Rectal smooth muscle tissue (tissue), 1 donor: ENCODE measurements around the gene AKT1S1.
"Not testable (repeated sequence)": the region's sequence is repeated elsewhere in the genome, so short reads cannot be mapped to it uniquely, and the experiment has no call there.

Source experiments
- H3K27ac ChIP-seq: one replicate; pipeline ENCODE4 v1.7.0; 2013; ENCODE audit warnings: low read depth, low read length, inconsistent platforms
- H3K27me3 ChIP-seq: one replicate; pipeline ENCODE4 v1.7.0; 2013; ENCODE audit warnings: low read length; ENCODE audit not compliant: control insufficient read depth, insufficient read depth
- H3K36me3 ChIP-seq: one replicate; pipeline ENCODE4 v1.7.0; 2013; ENCODE audit warnings: low read length; ENCODE audit not compliant: control insufficient read depth, insufficient read depth
- H3K4me1 ChIP-seq: one replicate; pipeline ENCODE4 v1.7.0; 2013; ENCODE audit warnings: low read length; ENCODE audit not compliant: control insufficient read depth, insufficient read depth
- H3K4me3 ChIP-seq: one replicate; pipeline ENCODE4 v1.7.0; 2013; ENCODE audit warnings: low read length
- H3K9ac ChIP-seq: one replicate; pipeline ENCODE4 v1.7.0; 2013; ENCODE audit warnings: low read length

The AKT1S1 gene

DNA sequence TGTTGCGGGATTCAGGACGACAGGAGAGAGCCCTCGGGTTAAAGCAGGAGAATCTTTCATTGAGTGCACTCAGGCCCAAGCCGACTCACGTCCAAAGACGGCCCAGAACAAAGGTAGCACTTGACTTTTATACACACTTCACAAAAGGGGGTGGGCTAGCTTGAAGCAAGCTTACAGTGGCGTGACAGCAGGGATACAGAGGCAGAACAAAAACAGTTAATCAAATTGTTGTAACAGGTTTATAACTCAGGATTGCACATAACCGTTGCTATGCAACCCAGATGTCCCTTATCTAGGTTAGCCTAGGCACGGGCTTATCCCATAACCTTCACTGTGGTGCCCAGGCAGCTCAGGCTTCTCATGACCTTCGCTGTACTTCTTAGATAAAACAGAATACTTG lies 57.0 kb downstream of the AKT1S1 start:
- H3K27me3 ChIP-seq: no peaks in the 10 kb centered on the region
- H3K4me1 ChIP-seq: peaks cover 3% of the 10 kb centered on the region
- no peak overlapping the region for H3K4me3 ChIP-seq
- no peak overlapping the region for H3K9ac ChIP-seq
- H3K27ac ChIP-seq: no peak overlapping the region
- peaks cover 3% of the 10 kb centered on the region for H3K36me3 ChIP-seq

DNA sequence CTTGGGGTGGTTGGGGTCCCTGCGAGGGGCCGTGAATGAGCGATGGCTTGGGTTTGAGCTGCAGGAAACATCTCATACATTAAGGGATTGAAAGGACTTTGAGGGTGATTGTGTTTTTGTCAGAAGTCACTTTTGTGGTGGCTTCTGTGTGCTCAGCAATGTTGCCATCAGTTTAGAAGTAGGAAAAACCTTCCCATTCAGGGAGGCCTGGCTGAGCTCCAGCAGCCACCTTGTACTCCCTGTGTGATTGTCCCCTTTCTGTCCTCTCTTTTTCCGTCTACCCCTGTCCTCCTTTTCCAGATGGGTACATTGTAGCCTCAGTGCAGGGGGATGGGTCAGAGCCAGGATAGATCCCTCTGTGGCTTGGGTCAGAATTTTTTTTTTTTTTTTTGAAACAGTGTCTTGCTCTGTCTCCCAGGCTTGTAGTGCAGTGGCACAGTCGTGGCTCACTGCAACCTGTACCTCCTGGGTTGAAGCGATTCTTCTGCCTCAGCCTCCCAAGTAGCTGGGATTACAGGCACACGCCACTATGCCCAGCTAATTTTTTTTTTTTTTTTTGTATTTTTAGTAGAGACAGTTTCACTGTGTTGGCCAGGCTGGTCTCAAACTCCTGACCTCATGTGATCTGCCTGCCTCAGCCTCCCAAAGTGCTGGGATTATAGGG lies 57.6 kb downstream of the AKT1S1 start:
- H3K36me3 ChIP-seq, H3K27ac ChIP-seq, H3K27me3 ChIP-seq, H3K4me1 ChIP-seq, H3K9ac ChIP-seq: not testable (repeated sequence)
- H3K4me3 ChIP-seq: peak overlapping the region; percentile 92
